Activated CD4-positive, alpha-beta T cell treated with anti-CD3 and anti-CD28 coated beads, Interleukin-2, amount 10 ng/mL, durations not matched to agents 7 days and 5 days (primary cell): ENCODE results near the gene CADPS2. TPM values are rescaled to one million over a fixed set of nuclear protein-coding genes. Genes with fewer than 3 reads are reported as not detected.

Experiments used
- CTCF ChIA-PET: fragments of 350-600 bp; sonication (Branson Sonifier 250); formaldehyde crosslinking; loops from one replicate; lab custom pipeline; 2021; ENCODE audit warnings: antibody characterized with exemption; lab: Charles Lee
- POLR2A ChIA-PET: fragments of 350-600 bp; sonication (Branson Sonifier 250); formaldehyde crosslinking; loops from one replicate; lab custom pipeline; 2021; ENCODE audit warnings: antibody characterized with exemption; lab: Charles Lee
- DNase-seq: peaks from one replicate; pipeline ENCODE4 v3.0.0-alpha.2; 2020
- H3K27ac Mint-ChIP-seq: one replicate; pipeline ENCODE4 v1.8.0; 2021; ENCODE audit warnings: mild to moderate bottlenecking, moderate library complexity, mixed read lengths
- H3K27me3 Mint-ChIP-seq: one replicate; pipeline ENCODE4 v1.8.0; 2021; ENCODE audit warnings: mixed read lengths
- H3K36me3 Mint-ChIP-seq: one replicate; pipeline ENCODE4 v1.8.0; 2021; ENCODE audit warnings: low read depth, mixed read lengths
- H3K4me1 Mint-ChIP-seq: one replicate; pipeline ENCODE4 v1.8.0; 2021; ENCODE audit warnings: mixed read lengths
- H3K4me3 Mint-ChIP-seq: one replicate; pipeline ENCODE4 v1.8.0; 2021; ENCODE audit warnings: mild to moderate bottlenecking, moderate library complexity, mixed read lengths
- H3K9me3 Mint-ChIP-seq: one replicate; pipeline ENCODE4 v1.8.0; 2021; ENCODE audit warnings: mixed read lengths
- total RNA-seq, 2 experiments: library from RNA; stranded (reverse); gene quantifications; one replicate each; pipeline ENCODE4 v1.2.3, GENCODE V29; 2021

The CADPS2 gene
- total RNA-seq, 2 experiments from 2014 or later, result not detected

DNA sequence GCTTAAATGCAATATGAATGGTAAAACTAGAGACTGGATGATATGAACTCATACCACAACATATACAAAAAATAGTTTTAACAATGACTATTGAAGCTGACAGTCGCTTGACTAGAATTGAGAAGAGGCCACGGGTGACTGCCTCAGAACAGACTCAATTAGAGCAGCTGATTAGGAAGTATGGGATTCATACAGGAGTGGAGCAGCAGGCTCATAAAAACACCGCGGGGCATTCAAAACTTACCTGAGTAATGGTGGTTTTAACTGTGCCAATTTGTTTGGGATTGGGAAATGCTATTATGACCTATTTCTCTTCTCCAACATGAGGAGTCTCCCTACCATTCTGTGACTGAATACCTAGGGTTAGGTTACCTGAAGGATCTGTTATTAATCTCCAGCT is 2.1 kb downstream of the CADPS2 start:
- H3K27ac Mint-ChIP-seq, result no peak overlapping the region
- no peak for DNase-seq
- no peak overlapping the region for H3K4me3 Mint-ChIP-seq
- no peaks in the 10 kb centered on the region for H3K9me3 Mint-ChIP-seq
- ChIA-PET POLR2A (no interaction called here), CTCF (no interaction called here)
- H3K27me3 Mint-ChIP-seq, result peaks cover 50% of the 10 kb centered on the region
- H3K36me3 Mint-ChIP-seq, result no peaks in the 10 kb centered on the region
- peaks cover 8% of the 10 kb centered on the region for H3K4me1 Mint-ChIP-seq

DNA sequence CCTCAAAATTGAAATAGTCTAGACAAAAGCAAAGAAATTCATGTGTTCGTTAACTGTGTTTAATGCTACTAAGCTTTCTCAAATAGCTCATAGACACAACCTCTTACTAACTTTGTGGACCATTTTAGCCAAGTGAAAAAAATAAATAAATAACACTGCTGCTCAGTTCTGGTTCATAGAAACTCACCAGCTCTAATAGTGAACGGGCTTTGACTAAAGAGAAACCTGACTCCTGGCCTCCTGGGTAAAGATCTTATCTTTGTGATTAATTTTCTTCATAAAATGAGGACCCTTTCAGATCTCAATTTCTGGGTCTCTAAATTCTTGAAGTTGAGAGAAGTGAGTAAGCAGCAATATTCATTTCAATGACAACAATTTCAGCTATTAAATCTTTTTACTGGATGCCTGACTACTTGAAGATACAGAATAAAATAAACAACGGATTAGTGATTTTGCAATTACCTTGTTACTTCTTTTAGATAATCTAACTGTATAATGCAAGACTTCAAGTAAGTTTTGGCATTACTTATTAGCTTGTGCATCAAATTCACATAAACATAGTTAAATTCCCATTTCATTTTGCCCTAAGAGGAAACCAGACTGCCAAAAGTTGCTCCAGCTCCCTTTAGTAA is 3.1 kb downstream of the CADPS2 start:
- Mint-ChIP-seq H3K27me3 (peaks cover 44% of the 10 kb centered on the region), H3K27ac (no peak overlapping the region), H3K36me3 (no peaks in the 10 kb centered on the region), H3K4me1 (peaks cover 8% of the 10 kb centered on the region), H3K9me3 (no peaks in the 10 kb centered on the region), H3K4me3 (no peak overlapping the region)
- CTCF ChIA-PET, result no interaction called here
- POLR2A ChIA-PET, result interaction anchor here (0.6 kb wide), 1 partner anchor 144 kb away, joined by 3 read pairs; no protein-coding TSS in a partner anchor
- no peak for DNase-seq

DNA sequence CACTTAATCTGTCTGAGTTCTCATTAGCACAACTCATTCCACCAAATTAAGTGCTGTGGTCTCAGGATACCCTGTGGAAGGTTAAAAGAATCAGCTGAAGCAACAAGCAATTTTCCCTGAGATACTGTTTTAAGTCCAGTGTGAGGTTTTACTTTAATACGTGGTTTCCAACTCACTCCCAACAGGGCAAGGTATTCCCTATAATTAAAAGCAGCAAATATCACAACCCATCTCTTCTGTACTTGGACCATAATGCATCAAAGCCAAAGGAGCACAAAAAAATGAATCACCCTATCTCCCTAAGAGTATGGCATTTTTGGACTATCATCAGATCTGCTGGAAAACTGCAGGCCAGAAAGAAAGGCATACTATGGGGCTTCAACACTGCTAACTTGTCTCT is 4.9 kb downstream of the CADPS2 start:
- no peak overlapping the region for H3K27ac Mint-ChIP-seq
- no peak for DNase-seq
- no peak overlapping the region for H3K4me3 Mint-ChIP-seq
- no peaks in the 10 kb centered on the region for H3K36me3 Mint-ChIP-seq
- POLR2A ChIA-PET, result no interaction called here
- peaks cover 30% of the 10 kb centered on the region for H3K27me3 Mint-ChIP-seq
- H3K4me1 Mint-ChIP-seq, result peaks cover 4% of the 10 kb centered on the region
- H3K9me3 Mint-ChIP-seq, result no peaks in the 10 kb centered on the region
- CTCF ChIA-PET, result no interaction called here

DNA sequence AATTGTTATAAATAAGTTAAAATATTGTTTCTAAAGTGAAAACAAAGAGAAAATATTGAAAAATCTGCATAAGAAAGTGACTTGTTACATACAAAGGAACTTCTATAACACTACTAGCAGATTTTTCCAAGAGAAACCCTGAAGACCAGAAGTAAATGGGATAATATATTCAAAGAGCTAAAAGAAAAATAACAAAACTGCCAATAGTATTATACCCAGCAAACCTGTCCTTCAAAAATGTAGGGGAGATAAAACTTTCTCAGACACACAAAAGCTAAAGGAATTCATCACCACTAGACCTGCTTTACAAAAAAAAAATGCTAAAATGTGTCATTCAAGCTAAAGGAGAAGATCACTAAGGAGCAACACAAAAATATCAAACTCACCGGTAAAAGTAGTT is 17.0 kb downstream of the CADPS2 start:
- H3K27me3 Mint-ChIP-seq, result no peaks in the 10 kb centered on the region
- no peak overlapping the region for H3K4me3 Mint-ChIP-seq
- ChIA-PET POLR2A (no interaction called here), CTCF (no interaction called here)
- no peak for DNase-seq
- no peak overlapping the region for H3K27ac Mint-ChIP-seq
- H3K36me3 Mint-ChIP-seq, result no peaks in the 10 kb centered on the region
- H3K4me1 Mint-ChIP-seq, result no peaks in the 10 kb centered on the region
- H3K9me3 Mint-ChIP-seq, result peaks cover 8% of the 10 kb centered on the region

DNA sequence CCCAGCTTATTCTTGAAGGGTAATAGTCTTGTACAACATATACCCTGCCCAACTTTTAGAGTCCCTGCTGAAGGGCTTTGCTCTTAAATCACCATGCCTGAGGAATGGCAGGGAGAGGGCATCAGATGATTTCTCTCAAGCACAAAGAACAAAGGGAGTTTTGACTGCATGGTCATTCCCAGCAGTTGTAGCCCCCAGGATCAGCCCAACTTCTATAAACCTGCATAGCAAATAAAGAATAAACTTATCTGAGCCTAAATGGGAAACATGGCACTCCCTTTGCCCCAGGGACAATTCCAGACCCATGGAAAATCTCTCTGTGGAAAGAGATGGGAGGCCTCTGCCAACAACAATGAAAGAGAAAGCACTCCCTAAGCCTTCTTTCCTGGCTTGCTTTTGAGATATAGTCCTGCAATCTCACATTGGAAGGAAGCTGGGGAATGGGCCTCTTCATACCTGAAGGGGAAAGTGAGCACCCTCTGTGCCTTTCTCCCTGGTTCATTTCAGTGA is 18.7 kb downstream of the CADPS2 start:
- Mint-ChIP-seq H3K27ac (no peak overlapping the region), H3K4me3 (no peak overlapping the region), H3K36me3 (no peaks in the 10 kb centered on the region), H3K4me1 (no peaks in the 10 kb centered on the region), H3K27me3 (no peaks in the 10 kb centered on the region), H3K9me3 (peaks cover 8% of the 10 kb centered on the region)
- DNase-seq, result no peak
- POLR2A ChIA-PET, result no interaction called here
- CTCF ChIA-PET, result no interaction called here

DNA sequence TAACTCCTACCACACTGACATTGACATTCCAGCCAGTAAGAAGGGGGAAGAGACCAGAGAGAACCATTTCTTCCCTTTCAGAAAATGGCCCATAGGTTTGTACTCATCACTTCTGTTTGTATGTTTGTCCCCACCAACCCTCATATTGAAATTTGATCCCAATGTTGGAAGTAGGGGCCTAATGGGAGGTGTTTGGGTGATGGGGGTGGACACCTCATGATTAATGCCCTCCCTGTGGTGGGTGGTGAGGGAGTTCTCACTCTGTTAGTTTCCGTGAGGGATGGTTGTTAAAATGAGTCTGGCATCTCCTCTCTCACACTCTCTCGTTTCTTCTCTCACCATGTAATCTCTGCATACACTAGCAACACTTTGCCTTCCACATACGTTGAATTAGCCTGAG is 21.4 kb downstream of the CADPS2 start:
- ChIA-PET POLR2A (no interaction called here), CTCF (no interaction called here)
- DNase-seq, result no peak
- peaks cover 8% of the 10 kb centered on the region for H3K9me3 Mint-ChIP-seq
- H3K4me1 Mint-ChIP-seq, result no peaks in the 10 kb centered on the region
- no peak overlapping the region for H3K27ac Mint-ChIP-seq
- H3K27me3 Mint-ChIP-seq, result no peaks in the 10 kb centered on the region
- H3K4me3 Mint-ChIP-seq, result no peak overlapping the region
- no peaks in the 10 kb centered on the region for H3K36me3 Mint-ChIP-seq

DNA sequence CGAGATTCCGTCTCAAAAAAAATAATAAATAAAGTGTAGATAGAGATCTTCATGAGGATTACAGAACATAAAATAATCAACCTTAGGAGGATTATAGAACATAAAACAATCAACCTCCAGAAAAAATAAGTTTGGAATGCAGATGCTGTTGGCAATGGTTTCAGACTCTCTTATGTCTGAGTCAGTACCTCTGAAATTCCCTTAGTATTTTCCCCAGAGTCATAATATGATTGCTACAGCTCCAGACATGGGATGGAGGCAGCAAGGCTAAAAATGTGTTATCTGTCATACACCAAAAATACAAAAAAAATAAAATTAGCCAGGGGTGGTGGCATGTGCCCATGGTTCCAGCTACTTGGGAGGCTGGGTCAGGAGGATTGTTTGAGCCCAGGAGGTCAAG is 22.2 kb downstream of the CADPS2 start:
- H3K27ac Mint-ChIP-seq, result no peak overlapping the region
- no peaks in the 10 kb centered on the region for H3K4me1 Mint-ChIP-seq
- ChIA-PET POLR2A (no interaction called here), CTCF (no interaction called here)
- H3K27me3 Mint-ChIP-seq, result no peaks in the 10 kb centered on the region
- H3K9me3 Mint-ChIP-seq, result peaks cover 2% of the 10 kb centered on the region
- no peak overlapping the region for H3K4me3 Mint-ChIP-seq
- no peak for DNase-seq
- no peaks in the 10 kb centered on the region for H3K36me3 Mint-ChIP-seq

DNA sequence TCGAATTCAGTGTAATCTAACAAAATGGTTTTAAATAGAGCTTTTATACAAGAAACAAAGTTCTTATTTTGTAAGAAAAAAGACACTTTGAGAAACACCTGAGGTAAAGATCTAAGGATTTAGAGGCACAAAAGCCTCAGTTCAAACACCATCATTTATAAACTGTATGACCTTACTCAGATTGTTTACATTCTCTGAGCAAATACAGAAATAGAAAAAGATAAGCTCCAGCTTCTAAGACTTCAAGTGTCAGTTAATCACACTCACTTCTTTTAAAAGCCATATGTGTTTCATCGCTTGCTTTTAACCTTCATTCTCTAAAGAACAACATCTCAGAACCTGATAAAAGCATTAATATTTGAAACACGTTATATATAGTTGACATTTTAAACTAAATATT is 27.9 kb downstream of the CADPS2 start:
- Mint-ChIP-seq H3K4me1 (no peaks in the 10 kb centered on the region), H3K36me3 (no peaks in the 10 kb centered on the region), H3K27ac (no peak overlapping the region), H3K9me3 (no peaks in the 10 kb centered on the region), H3K4me3 (no peak overlapping the region), H3K27me3 (no peaks in the 10 kb centered on the region)
- CTCF ChIA-PET, result no interaction called here
- DNase-seq, result no peak
- POLR2A ChIA-PET, result no interaction called here

DNA sequence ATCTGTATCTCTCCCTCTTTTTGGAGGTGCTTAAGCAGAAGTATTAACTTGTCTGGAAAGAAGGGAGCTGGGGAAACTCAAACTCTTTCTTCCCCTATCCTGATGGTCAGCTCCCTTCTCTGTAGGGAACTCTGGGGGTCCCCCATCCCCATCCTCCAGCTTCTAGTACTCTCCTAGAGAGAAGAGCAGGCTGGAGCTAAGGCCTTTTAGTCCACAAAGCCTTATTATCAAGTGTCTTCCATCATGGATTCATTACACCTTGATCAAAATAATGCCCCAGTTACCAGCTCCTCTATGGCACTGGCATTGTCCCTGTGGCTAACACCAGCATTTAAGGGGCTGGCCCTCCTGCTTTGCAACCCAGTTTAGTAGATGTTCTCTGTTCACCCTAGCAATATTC is 35.7 kb downstream of the CADPS2 start:
- POLR2A ChIA-PET, result no interaction called here
- H3K27me3 Mint-ChIP-seq, result no peaks in the 10 kb centered on the region
- no peak overlapping the region for H3K27ac Mint-ChIP-seq
- H3K9me3 Mint-ChIP-seq, result no peaks in the 10 kb centered on the region
- H3K36me3 Mint-ChIP-seq, result no peaks in the 10 kb centered on the region
- no peaks in the 10 kb centered on the region for H3K4me1 Mint-ChIP-seq
- CTCF ChIA-PET, result no interaction called here
- no peak for DNase-seq
- H3K4me3 Mint-ChIP-seq, result no peak overlapping the region

DNA sequence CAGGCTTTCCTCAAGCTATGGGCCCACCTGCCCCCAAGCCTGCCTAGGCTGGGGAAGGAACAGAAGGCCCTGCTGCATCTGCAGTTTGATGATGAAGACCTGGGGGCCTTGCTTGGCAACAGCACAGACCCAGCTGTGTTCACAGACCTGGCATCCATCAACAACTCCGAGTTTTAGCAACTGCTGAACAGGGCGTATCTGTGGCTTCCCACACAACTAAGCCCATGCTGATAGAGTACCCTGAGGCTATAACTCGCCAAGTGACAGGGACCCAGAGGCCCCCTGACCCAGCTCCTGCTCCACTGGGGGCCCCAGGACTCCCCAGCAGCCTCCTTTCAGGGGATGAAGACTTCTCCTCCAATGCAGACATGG is 36.3 kb downstream of the CADPS2 start:
- POLR2A ChIA-PET, result no interaction called here
- Mint-ChIP-seq H3K9me3 (no peaks in the 10 kb centered on the region), H3K36me3 (no peaks in the 10 kb centered on the region), H3K27ac (no peak overlapping the region), H3K27me3 (no peaks in the 10 kb centered on the region), H3K4me1 (no peaks in the 10 kb centered on the region), H3K4me3 (no peak overlapping the region)
- CTCF ChIA-PET, result no interaction called here
- DNase-seq, result no peak

DNA sequence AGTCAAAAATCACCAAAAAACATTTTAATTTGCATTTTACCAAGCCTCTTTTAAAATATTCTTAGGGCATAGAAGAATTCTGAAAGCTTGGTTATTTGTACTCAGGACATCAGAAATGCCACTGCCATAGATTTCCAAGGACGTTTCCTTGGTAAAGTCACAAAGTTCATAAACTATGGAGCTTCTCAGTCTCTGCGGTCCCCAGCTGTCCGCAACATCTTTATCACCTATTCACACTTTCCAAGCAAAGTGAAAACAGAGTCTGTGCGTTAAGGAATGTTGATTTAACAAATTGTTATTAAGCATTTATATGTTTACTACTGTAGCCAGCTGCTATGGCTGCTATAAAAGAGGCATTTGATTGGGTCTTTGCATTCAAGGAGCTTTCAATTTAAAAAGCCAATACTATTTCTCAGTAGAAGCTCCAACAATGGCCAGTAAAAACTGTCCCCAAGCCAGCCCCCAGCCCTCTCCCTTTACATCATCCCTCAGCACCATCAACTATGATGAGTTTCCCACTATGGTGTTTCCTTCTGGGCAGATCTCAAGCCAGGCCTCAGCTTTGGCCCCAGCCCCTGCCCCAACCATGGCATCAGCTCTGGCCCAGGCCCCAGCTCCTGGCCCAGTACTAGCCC is 36.8 kb downstream of the CADPS2 start:
- no peaks in the 10 kb centered on the region for H3K27me3 Mint-ChIP-seq
- H3K4me3 Mint-ChIP-seq, result no peak overlapping the region
- no peak overlapping the region for H3K27ac Mint-ChIP-seq
- H3K36me3 Mint-ChIP-seq, result no peaks in the 10 kb centered on the region
- no peak for DNase-seq
- H3K9me3 Mint-ChIP-seq, result no peaks in the 10 kb centered on the region
- ChIA-PET POLR2A (no interaction called here), CTCF (no interaction called here)
- H3K4me1 Mint-ChIP-seq, result no peaks in the 10 kb centered on the region

DNA sequence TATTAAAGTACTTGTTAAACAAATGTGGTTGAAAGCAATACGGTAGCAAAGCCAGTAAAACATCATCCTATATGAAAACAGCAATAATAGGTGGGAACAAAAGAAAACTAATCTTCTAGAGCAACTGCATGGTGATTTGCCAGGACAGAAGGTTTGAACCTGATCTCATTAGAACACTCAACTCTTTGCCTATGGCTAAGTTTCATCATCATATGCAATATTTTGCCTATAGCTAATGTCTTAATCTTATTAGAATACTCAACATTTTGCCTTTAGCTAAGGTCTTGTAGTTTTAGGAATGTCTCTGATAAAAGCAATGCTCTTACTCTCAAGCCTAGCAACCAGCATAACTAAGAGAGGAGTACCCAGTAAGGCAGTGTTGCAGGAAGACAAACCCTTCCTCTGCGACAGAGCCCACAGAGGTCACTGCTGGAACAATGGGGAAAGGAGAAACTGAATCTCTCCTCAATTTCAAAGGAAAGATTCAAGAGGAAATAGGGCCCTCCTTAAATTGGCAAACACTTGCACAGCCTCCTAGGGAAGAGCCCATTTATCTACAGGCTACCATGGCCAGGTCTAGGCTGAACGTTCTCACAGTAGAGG is 38.3 kb downstream of the CADPS2 start:
- no peak overlapping the region for H3K27ac Mint-ChIP-seq
- no peaks in the 10 kb centered on the region for H3K27me3 Mint-ChIP-seq
- ChIA-PET POLR2A (no interaction called here), CTCF (interaction anchor here (0.7 kb wide), 1 partner anchor 14 kb away, joined by 3 read pairs; no protein-coding TSS in a partner anchor)
- H3K36me3 Mint-ChIP-seq, result no peaks in the 10 kb centered on the region
- no peaks in the 10 kb centered on the region for H3K4me1 Mint-ChIP-seq
- DNase-seq, result no peak
- no peak overlapping the region for H3K4me3 Mint-ChIP-seq
- no peaks in the 10 kb centered on the region for H3K9me3 Mint-ChIP-seq

DNA sequence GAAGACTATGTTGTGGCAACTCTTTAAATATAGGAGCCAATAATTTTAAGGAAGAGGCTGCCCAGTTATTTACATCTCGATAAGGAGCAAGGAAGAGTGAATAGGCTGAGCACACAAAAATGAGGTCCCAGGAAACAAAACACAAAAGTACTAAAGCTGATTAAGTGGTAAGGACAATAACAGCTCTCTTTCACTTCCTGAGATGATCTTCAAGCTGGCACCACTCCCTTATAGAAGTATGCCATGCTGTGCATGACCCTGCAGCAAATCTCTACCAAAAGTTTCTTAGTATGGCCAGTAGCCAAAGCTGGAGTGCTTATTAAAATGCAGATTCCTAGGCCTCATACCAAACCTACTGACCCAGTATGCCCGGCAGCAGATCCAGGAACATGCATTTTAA is 39.7 kb downstream of the CADPS2 start:
- H3K9me3 Mint-ChIP-seq, result no peaks in the 10 kb centered on the region
- CTCF ChIA-PET, result interaction anchor here (0.6 kb wide), 1 partner anchor 43 kb away, joined by 3 read pairs; no protein-coding TSS in a partner anchor

More for the DNA sequence above, 39.7 kb downstream of the CADPS2 start:
- H3K36me3 Mint-ChIP-seq, result no peaks in the 10 kb centered on the region
- POLR2A ChIA-PET, result no interaction called here
- H3K27ac Mint-ChIP-seq, result no peak overlapping the region
- no peak for DNase-seq
- H3K27me3 Mint-ChIP-seq, result no peaks in the 10 kb centered on the region
- no peak overlapping the region for H3K4me3 Mint-ChIP-seq
- no peaks in the 10 kb centered on the region for H3K4me1 Mint-ChIP-seq
